ENCODE data around the gene DDHD1. TPM values are rescaled to one million over a fixed set of nuclear protein-coding genes. Genes with fewer than 3 reads are reported as not detected.

Gene DDHD1
- polyA plus RNA-seq, 3 donors = 9.4 to 16.4 (median 11.6) TPM

Other genes starting within 250 kb of the DDHD1 start
- gene FERMT2, start 202.3 kb downstream of the DDHD1 start, polyA plus RNA-seq (ENCODE audit: insufficient read length in 3 of 3) = 100 to 1,000 TPM; 158 to 191 (median 159) TPM